Right lobe of liver (tissue), 4 donors: ENCODE measurements around the gene CADM2.

ENCODE experiments used
- POLR2A ChIP-seq: fragments of 450-650 bp; IDR thresholded peaks from one replicate; pipeline ENCODE4 v1.6.1; 2017; ENCODE audit warnings: antibody characterized with exemption, mild to moderate bottlenecking
- TF ChIP-seq, protein P1 (sequence below), 4 donors: fragments of 200-600 bp in 3 of 4; fragments of 450-650 bp in 1 of 4; IDR thresholded peaks; one replicate each; pipeline versions ENCODE4 v1.5.1 to v1.8.0; 2016 to 2022; ENCODE audit warnings: antibody characterized with exemption in 4 of 4, mild to moderate bottlenecking in 2 of 4
- donor health status: DM: no; HTN: no; CAD: no.
- donor health status: DM: no; HTN: no; CAD: no.
- donor health status: DM: no; HTN: yes; CAD: no.

GRCh38 chr3:85740561-85740960, 781.8 kb downstream of the CADM2 start:
- no peak for TF ChIP-seq POLR2A
- TF ChIP-seq, protein P1, sequence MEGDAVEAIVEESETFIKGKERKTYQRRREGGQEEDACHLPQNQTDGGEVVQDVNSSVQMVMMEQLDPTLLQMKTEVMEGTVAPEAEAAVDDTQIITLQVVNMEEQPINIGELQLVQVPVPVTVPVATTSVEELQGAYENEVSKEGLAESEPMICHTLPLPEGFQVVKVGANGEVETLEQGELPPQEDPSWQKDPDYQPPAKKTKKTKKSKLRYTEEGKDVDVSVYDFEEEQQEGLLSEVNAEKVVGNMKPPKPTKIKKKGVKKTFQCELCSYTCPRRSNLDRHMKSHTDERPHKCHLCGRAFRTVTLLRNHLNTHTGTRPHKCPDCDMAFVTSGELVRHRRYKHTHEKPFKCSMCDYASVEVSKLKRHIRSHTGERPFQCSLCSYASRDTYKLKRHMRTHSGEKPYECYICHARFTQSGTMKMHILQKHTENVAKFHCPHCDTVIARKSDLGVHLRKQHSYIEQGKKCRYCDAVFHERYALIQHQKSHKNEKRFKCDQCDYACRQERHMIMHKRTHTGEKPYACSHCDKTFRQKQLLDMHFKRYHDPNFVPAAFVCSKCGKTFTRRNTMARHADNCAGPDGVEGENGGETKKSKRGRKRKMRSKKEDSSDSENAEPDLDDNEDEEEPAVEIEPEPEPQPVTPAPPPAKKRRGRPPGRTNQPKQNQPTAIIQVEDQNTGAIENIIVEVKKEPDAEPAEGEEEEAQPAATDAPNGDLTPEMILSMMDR (IDR thresholded peaks at IDR 0.05) = no peak
